Vagina (tissue), 2 donors: ENCODE results near the gene LGALS4.

ENCODE experiments used
- CTCF ChIP-seq, 3 experiments: fragments of 450-650 bp in 2 of 3; fragments of 200-600 bp in 1 of 3; sonication (generic) in 1 of 3; IDR thresholded peaks; one replicate each; pipeline ENCODE4 v1.5.1; 2017 to 2019; ENCODE audit warnings: antibody characterized with exemption in 3 of 3, mild to moderate bottlenecking in 2 of 3, moderate library complexity in 2 of 3
- POLR2A ChIP-seq, 2 donors: fragments of 450-650 bp; IDR thresholded peaks; one replicate each; pipeline ENCODE4 v1.6.1; 2017; ENCODE audit warnings: antibody characterized with exemption in 2 of 2, mild to moderate bottlenecking in 2 of 2, moderate library complexity in 2 of 2
- POLR2AphosphoS5 ChIP-seq, 2 donors: sonication (generic); formaldehyde crosslinking; IDR thresholded peaks; one replicate each; pipeline ENCODE4 v1.9.0; 2017; ENCODE audit warnings: antibody characterized with exemption in 2 of 2, mild to moderate bottlenecking in 2 of 2, low read depth in 1 of 2; ENCODE audit not compliant: insufficient read depth in 1 of 2

- no peak for TF ChIP-seq CTCF (IDR thresholded peaks at IDR 0.05)
- TF ChIP-seq POLR2AphosphoS5 (IDR thresholded peaks at IDR 0.05; ENCODE audit: insufficient read depth in 1 of 2, low read depth in 1 of 2), result no peak
- TF ChIP-seq POLR2A (IDR thresholded peaks at IDR 0.05), result no peak
Observed at GRCh38 chr19:38843175-38843758, 30.5 kb upstream of the LGALS4 start.
